Activated T-cell treated with anti-CD3 and anti-CD28 coated beads, Interleukin-2, amount 50 U/mL, for 1 hour (primary cell): Measurements from ENCODE around the gene ETV7.

ENCODE experiments used
- DNase-seq: peaks from one replicate; pipeline ENCODE4 v3.0.0-alpha.2; 2020

The ETV7 gene

DNA sequence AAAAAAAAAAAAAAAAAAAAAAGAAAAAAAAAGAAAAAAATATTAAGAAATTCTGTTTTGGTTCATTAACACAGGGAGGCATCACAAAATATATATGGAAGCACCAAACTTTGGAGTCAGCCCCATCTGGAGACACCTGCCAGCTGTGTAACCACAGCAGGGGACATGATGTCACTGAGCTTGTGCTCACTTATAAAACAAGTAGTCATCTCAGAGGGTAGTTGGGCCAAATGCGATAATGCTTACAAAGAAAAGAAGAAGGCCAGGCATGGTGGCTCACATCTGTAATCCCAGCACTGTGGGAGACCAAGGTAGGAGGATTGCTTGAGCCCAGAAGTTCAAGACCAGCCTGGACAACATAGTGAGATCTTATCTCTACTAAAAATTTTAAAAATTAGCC lies 49.7 kb downstream of the ETV7 start:
- DNase-seq, result no peak

DNA sequence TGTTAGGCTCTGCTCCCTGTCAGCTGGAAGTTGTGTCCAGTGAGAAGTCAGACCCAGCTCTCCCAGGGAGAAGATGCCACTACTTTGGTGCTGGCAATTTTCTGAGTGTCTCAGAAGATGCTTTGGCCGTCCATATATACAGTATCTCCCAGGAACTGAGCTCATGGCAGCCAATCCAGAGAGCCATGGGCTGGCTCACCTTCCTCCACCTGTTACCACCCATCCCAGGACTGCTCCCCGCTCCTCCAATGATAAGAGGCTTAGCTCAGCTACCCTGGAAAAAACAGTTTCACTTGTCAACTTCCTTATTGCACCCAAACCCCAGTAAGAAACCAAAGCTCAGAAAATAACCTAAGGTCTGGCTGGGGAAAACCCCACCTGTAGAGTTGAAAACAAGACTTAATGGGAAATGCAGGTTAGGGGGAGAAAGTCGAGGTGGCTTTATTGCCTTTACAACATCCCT lies 50.7 kb downstream of the ETV7 start, which contains the start of gene BNIP5:
TSS of gene BNIP5 (minus strand) at position 110 of the 463 bp plus-strand sequence. CDS start 6,198 bp downstream, outside the sequence.
- DNase-seq, result no peak

DNA sequence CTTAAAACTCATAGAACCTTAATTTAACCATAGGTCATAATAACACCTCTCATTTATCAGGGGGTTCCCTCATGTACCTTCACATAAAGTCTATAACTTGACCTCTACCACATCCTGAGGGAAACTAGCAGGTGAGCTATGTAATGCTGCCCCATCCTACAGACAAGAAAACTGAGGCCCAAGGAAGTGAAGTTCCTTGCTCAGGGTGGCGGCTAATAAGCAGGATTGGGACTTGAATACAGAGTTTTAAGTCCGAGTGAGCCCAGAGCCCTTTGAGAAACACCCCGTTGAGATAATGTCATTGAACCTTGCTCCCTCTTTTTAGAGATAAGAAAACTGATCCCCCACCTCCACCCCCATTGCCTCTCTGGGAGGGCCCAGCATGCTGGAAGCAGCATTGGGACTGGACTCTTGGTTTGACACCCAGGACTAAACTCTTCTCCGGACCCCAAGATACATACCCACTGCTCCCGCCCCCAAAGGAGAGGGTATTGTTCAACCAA lies 51.2 kb downstream of the ETV7 start:
- no peak for DNase-seq

GRCh38 chr6:36335465-36336207 lies 51.8 kb downstream of the ETV7 start:
- no peak for DNase-seq

- DNase-seq, result no peak
Measured at GRCh38 chr6:36334832-36335459, 52.5 kb downstream of the ETV7 start.

DNA sequence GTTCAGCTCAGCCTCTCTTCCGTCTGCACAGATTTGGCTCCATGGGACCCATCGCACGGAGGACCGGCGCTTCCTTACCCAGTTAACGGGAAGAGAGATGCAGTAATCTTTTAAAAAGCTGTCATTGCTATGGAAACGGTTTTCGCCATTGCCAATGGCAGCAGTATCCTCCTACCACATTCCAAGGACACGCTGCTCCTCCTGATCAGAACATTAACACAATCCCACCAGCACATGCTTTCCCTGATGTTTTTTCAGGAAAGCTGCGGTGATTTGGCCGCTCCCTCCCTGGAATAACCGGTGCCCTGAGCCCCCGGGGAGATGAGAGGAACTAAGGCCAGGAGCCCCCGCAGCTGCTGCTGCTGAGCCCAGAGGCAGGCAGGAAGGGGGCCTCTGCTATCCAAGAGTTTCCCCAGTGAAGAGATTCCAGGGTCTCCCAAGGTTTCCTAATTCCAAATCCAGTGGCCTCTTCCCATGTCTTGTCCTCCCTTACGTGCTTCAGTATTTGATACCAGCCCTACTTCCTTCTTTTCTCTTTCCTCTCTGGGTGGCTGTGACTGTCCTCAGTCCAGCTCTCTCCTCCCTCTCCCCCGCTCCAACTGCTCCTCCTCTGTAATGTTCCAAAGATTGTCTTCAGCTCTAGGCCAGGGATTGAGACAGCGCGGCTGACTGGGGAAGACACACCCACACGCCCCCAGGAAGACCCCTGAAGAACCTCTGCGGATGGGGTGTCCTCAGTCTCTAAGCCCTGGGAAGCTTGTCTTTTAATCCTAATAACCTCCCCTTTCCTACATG lies 53.3 kb downstream of the ETV7 start:
- DNase-seq, result no peak

DNA sequence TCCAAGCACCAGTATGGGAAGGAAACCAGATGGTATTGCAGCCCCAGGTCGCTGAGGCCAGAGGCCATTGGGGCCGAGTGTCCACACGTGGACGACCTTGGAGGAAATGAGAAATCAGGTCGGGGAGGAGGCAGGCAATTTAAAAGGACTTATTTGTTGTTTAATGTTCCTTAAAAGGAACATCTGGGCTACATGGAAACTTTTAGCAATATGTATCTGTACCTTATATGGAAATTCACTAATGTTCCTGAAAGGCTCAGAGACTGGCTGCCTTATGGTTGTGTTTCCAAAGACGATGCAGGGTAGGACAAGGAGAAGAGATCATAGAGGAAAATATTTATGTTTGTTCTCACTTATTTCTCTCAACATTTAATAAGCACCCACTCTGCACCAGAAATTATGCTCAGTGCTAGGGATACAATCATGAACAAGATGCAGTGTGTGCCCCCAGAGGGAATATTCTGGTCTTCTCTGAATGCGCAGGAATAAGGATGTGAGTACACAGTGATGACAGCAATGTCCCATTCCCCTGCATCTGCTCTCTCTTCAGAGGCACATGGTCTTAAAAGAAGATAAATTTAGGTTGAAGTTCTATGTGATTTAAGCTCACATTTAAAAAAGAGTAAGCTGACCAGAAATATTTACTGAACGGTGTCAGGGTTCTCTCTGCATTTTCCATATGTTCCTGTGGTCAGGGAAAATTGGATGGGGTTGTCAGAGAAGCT lies 54.1 kb downstream of the ETV7 start:
- no peak for DNase-seq

DNA sequence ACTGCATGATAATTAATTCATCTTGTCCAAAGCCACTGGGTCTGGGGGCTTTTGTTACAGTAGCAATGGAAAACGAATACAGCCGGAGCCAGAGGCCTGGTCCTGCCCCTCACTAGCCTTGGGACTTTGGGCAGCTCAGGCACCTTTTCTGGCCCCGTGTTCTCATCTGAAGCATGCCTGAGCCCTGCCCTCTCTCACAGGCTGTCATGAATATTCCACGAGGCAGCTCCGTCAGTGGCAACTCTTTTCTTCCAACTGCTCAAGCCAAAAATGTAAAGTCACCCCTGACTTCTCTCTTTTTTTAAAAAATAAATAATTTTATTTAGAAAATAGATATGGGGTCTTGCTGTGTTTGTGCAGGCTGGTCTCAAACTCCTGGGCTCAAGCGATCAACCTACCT lies 56.1 kb downstream of the ETV7 start:
- DNase-seq, result no peak

- DNase-seq, result no peak
Measured at GRCh38 chr6:36330366-36330765, 57.1 kb downstream of the ETV7 start.

DNA sequence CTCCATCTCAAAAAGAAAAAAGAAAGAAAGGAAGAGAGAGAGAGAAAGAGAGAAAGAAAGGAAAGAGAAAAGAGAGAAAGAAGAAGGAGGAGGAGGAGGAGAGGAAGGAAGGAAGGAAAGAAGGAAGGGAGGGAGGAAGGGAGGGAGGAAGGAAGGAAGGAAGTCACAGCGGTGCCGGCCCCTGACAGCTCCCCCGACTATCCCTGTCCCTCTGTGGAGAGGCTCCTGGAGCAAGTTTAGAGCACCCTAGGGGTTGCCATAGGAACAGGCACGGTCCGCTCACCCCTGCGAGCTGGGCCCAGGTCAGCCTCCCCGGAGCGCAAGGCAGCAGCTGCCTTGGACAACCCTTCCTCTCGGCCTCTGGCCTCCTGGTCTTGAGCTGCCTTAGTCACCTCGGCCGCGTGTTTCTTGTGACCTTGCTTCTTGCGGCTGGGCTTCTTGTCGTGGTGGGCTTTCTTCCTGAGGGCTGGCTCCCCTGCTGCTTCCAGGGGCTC lies 57.6 kb downstream of the ETV7 start:
- no peak for DNase-seq

GRCh38 chr6:36328600-36328999 lies 58.9 kb downstream of the ETV7 start:
- no peak for DNase-seq

DNA sequence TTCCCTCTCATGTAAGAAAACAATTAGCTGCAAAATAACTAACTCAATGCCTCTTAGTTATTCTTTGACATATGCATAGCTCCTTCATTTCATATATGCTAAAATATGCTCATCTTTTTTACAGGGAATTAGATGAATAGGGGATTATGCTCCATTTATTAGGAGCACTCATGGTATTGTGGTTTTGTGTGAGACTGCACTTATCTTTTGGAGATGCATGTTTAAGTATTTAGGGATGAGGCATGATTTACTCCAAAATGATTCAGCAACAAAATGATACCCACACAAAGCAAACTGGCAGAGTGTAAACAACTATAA lies 59.6 kb downstream of the ETV7 start:
- DNase-seq, result no peak

DNA sequence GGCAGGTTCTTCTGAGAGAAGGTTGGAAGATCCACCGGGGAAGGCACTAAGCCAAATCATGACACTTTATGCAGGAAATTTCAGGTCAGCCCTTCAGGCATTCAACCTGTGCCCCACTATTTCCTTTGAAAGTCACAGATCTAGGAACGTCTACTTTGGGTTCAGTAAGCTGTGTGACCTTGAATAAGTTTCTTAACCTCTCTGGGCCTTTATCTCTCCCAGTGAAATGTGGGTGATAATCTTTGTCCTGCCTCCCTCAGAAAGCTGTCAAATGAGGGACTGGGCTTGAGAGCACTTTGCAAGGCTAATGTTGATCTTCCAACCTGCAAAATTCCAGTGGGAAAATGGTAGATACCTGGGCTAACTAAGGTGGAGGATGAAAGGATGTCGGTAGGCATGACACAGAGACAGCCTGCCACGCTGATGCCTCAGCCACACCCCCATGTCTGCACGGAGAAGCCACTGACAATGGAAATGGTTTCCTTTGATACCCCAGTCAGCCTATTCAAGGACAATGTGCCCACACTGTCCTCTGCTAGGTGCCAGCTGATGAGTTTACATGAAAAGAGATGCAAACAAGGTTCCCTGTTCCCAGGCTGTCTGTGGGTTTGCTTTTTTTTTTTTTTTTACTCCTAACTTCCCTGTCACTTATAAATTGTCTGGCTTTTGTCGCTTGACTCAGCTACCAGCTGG lies 60.1 kb downstream of the ETV7 start:
- DNase-seq, result no peak

DNA sequence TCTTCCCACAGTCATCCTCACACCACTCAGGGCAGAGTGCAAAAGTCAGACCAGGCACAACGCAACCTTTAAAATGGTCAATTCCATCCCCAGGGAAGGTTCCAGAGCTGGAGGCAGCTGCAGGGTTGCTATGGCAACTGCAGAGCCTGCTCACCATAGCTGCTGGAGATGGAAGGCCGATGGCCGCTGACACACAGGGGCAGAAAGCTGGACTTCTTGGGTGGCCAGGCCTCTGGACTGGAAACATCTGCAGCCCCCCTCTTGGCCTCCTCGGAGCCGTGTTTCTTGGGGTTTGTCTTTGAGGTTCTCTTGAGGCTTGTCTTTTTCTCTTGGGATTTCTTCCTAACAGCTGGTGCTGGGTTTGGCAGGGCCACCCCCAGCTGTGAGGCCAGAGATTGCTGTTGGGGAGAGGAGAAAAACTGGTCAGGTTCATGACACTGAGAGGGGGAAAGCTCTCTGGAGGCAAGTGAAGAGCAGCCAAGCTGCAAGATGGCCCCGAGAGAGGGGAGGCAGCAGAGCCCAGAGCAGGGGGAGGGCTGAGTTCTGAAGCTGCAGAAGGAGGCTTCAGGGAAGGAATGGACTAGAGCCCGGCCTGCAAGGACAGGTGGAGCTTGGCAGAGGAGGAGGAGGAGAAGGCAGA lies 61.0 kb downstream of the ETV7 start:
- no peak for DNase-seq

- DNase-seq, result no peak
Measured at GRCh38 chr6:36324715-36325114, 62.8 kb downstream of the ETV7 start.

GRCh38 chr6:36324191-36324590 lies 63.3 kb downstream of the ETV7 start:
- no peak for DNase-seq

DNA sequence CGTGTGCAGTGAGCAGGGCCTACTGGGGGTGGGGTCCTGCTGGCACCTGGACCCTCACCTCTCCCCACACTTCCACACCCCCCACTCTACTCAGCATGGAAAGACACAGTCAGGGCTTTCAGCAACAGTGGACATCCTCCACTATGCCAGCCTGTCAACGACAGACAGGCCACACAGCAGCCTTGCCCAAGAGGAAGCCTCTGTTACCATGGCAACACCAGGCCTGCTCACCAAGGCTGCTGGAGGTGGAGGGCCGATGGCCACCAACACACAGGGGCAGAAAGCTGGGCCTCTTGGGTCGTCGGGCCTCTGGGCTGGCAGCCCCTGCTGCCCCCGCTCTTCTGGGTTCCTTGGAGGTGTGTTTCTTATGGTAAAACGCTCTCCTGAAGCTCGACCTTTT lies 64.4 kb downstream of the ETV7 start:
- no peak for DNase-seq

GRCh38 chr6:36322591-36322990 lies 64.9 kb downstream of the ETV7 start:
- no peak for DNase-seq

DNA sequence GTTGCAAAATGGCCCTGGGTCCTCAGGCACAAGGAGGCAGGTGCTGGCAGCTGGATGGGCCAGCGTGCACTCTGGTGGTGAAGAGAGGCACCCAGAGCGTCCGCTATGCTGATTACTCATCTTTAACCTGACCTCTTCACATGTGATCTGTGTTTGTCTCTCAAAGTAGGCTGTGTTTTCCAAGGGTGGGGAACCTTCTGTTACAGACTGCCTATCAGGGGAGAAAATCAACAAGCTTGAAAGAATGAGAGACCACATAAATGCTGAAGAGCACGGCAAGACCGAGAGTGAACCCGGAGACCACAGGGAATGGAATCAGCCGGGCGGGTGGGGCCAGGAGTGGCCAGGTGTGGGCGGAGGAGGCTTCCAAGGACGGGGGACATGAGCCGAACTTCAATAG lies 67.0 kb downstream of the ETV7 start:
- no peak for DNase-seq

GRCh38 chr6:36319821-36320220 lies 67.6 kb downstream of the ETV7 start:
- DNase-seq, result no peak

GRCh38 chr6:36319436-36319762 lies 68.1 kb downstream of the ETV7 start:
- DNase-seq, result no peak
